Astrocyte (in vitro differentiated cells and primary cell): Measurements from ENCODE around the gene SOX2. TPM values are rescaled to one million over a fixed set of nuclear protein-coding genes. Genes with fewer than 3 reads are reported as not detected.

ENCODE experiments used
- DNase-seq: peaks from one replicate; pipeline ENCODE4 v3.0.0-alpha.2; 2010; ENCODE audit warnings: low read depth
- FAIRE-seq: peaks from 2 replicates; lab custom pipeline; 2011; peaks lifted over from hg19 to GRCh38; lab: Jason Lieb, UNC
- H2AFZ ChIP-seq: 2 replicates; pipeline ENCODE4 v1.6.0; 2012; ENCODE audit warnings: low read depth, low read length, inconsistent platforms
- H3K27ac ChIP-seq: 2 replicates; pipeline ENCODE4 v1.5.1; 2011; ENCODE audit warnings: low read depth, low read length, inconsistent platforms
- H3K27me3 ChIP-seq: 2 replicates; pipeline ENCODE4 v1.6.0; 2011; ENCODE audit warnings: low read length, inconsistent platforms; ENCODE audit not compliant: insufficient read depth
- H3K36me3 ChIP-seq: 2 replicates; pipeline ENCODE4 v1.5.1; 2011; ENCODE audit warnings: low read length, inconsistent platforms; ENCODE audit not compliant: insufficient read depth
- H3K4me1 ChIP-seq: 2 replicates; pipeline ENCODE4 v1.5.1; 2011; ENCODE audit warnings: low read length, inconsistent platforms; ENCODE audit not compliant: insufficient read depth
- H3K4me2 ChIP-seq: 2 replicates; pipeline ENCODE4 v1.6.0; 2012; ENCODE audit warnings: low read length, inconsistent platforms
- H3K4me3 ChIP-seq: 2 replicates; pipeline ENCODE4 v1.5.1; 2011; ENCODE audit warnings: low read depth, mild to moderate bottlenecking, low read length, inconsistent platforms; ENCODE audit not compliant: insufficient read depth
- H3K79me2 ChIP-seq: 2 replicates; pipeline ENCODE4 v1.6.0; 2012; ENCODE audit warnings: mild to moderate bottlenecking, low read length, inconsistent platforms; ENCODE audit not compliant: insufficient read depth
- H3K9ac ChIP-seq: 2 replicates; pipeline ENCODE4 v1.6.0; 2012; ENCODE audit warnings: mild to moderate bottlenecking, low read length, inconsistent platforms
- H3K9me3 ChIP-seq: 2 replicates; pipeline ENCODE4 v1.5.1; 2012; ENCODE audit warnings: low read depth, mild to moderate bottlenecking, low read length, inconsistent platforms; ENCODE audit not compliant: insufficient read depth
- H4K20me1 ChIP-seq: 2 replicates; pipeline ENCODE4 v1.6.0; 2012; ENCODE audit warnings: low read length, inconsistent platforms; ENCODE audit not compliant: insufficient read depth
- H3K27ac Mint-ChIP-seq: one replicate; pipeline ENCODE4 v1.8.0; 2021; ENCODE audit warnings: mild to moderate bottlenecking, mixed read lengths; ENCODE audit not compliant: unreplicated experiment
- H3K27me3 Mint-ChIP-seq: one replicate; pipeline ENCODE4 v1.8.0; 2021; ENCODE audit warnings: low read depth, mixed read lengths; ENCODE audit not compliant: unreplicated experiment
- H3K36me3 Mint-ChIP-seq: one replicate; pipeline ENCODE4 v1.8.0; 2021; ENCODE audit warnings: low read depth, mixed read lengths; ENCODE audit not compliant: unreplicated experiment
- H3K4me1 Mint-ChIP-seq: one replicate; pipeline ENCODE4 v1.8.0; 2021; ENCODE audit warnings: low read depth, mixed read lengths; ENCODE audit not compliant: unreplicated experiment
- H3K4me3 Mint-ChIP-seq: one replicate; pipeline ENCODE4 v1.8.0; 2021; ENCODE audit warnings: mild to moderate bottlenecking, moderate library complexity, mixed read lengths; ENCODE audit not compliant: unreplicated experiment
- H3K9me3 Mint-ChIP-seq: one replicate; pipeline ENCODE4 v1.8.0; 2021; ENCODE audit warnings: mild to moderate bottlenecking, mixed read lengths; ENCODE audit not compliant: unreplicated experiment
- EZH2 ChIP-seq: IDR thresholded peaks from 2 replicates; pipeline ENCODE4 v1.6.1; 2012; ENCODE audit warnings: mild to moderate bottlenecking, low read length, inconsistent platforms; ENCODE audit not compliant: insufficient read depth
- total RNA-seq: library from RNA; stranded (reverse); gene quantifications from 2 replicates; pipeline ENCODE4 v1.2.1, GENCODE V29; 2021
- TF ChIP-seq, protein P1 (sequence below): IDR thresholded peaks from 2 replicates; pipeline ENCODE4 v1.5.1; 2011; ENCODE audit warnings: low read depth, mild to moderate bottlenecking, inconsistent platforms, low read length, moderate library complexity; ENCODE audit not compliant: insufficient read depth

The SOX2 gene
- total RNA-seq, 1 donor from 2014 or later = 6.5 TPM

- peak overlapping the region; percentile 78 for H2AFZ ChIP-seq
- no peak for FAIRE-seq
- no peaks in the 10 kb centered on the region for H3K36me3 Mint-ChIP-seq
These were observed 991 bp downstream of the SOX2 start for GRCh38 chr3:181712553-181713279.

DNA sequence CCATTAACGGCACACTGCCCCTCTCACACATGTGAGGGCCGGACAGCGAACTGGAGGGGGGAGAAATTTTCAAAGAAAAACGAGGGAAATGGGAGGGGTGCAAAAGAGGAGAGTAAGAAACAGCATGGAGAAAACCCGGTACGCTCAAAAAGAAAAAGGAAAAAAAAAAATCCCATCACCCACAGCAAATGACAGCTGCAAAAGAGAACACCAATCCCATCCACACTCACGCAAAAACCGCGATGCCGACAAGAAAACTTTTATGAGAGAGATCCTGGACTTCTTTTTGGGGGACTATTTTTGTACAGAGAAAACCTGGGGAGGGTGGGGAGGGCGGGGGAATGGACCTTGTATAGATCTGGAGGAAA, 1.5 kb downstream of the SOX2 start:
- Mint-ChIP-seq H3K4me1 (peaks cover 20% of the 10 kb centered on the region), H3K9me3 (no peaks in the 10 kb centered on the region), H3K27me3 (no peaks in the 10 kb centered on the region), H3K27ac (peak overlapping the region; percentile 56), H3K36me3 (no peaks in the 10 kb centered on the region), H3K4me3 (peak overlapping the region; percentile 87)
- peak overlapping the region; percentile 78 for H3K9ac ChIP-seq
- H3K27ac ChIP-seq = peak overlapping the region; percentile 21
- H3K4me2 ChIP-seq = peak overlapping the region; percentile 93
- TF ChIP-seq, protein P1, sequence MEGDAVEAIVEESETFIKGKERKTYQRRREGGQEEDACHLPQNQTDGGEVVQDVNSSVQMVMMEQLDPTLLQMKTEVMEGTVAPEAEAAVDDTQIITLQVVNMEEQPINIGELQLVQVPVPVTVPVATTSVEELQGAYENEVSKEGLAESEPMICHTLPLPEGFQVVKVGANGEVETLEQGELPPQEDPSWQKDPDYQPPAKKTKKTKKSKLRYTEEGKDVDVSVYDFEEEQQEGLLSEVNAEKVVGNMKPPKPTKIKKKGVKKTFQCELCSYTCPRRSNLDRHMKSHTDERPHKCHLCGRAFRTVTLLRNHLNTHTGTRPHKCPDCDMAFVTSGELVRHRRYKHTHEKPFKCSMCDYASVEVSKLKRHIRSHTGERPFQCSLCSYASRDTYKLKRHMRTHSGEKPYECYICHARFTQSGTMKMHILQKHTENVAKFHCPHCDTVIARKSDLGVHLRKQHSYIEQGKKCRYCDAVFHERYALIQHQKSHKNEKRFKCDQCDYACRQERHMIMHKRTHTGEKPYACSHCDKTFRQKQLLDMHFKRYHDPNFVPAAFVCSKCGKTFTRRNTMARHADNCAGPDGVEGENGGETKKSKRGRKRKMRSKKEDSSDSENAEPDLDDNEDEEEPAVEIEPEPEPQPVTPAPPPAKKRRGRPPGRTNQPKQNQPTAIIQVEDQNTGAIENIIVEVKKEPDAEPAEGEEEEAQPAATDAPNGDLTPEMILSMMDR = no peak
- no peak for TF ChIP-seq EZH2
- H3K36me3 ChIP-seq = no peaks in the 10 kb centered on the region
- peaks cover 55% of the 10 kb centered on the region for H3K79me2 ChIP-seq
- H3K27me3 ChIP-seq = peaks cover 40% of the 10 kb centered on the region
- peak overlapping the region; percentile 67 for H3K4me3 ChIP-seq
- H3K4me1 ChIP-seq = peaks cover 17% of the 10 kb centered on the region
- no peak for FAIRE-seq
- no peaks in the 10 kb centered on the region for H3K9me3 ChIP-seq
- H2AFZ ChIP-seq = peak overlapping the region; percentile 78
- H4K20me1 ChIP-seq = no peaks in the 10 kb centered on the region
- DNase-seq = peak; percentile 23

More at GRCh38 chr3:181712553-181713279, 991 bp downstream of the SOX2 start:
- peaks cover 19% of the 10 kb centered on the region for H3K4me1 Mint-ChIP-seq
- Histone ChIP-seq H3K9me3 (no peaks in the 10 kb centered on the region), H4K20me1 (no peaks in the 10 kb centered on the region), H3K36me3 (no peaks in the 10 kb centered on the region), H3K4me2 (peak overlapping the region; percentile 93), H3K4me3 (peak overlapping the region; percentile 67), H3K4me1 (peaks cover 15% of the 10 kb centered on the region), H3K79me2 (peaks cover 50% of the 10 kb centered on the region), H3K9ac (peak overlapping the region; percentile 78), H3K27ac (peak overlapping the region; percentile 21), H3K27me3 (peaks cover 45% of the 10 kb centered on the region)
- peak; percentile 64 for DNase-seq
- peak overlapping the region; percentile 94 for H3K27ac Mint-ChIP-seq
- H3K9me3 Mint-ChIP-seq = no peaks in the 10 kb centered on the region
- H3K4me3 Mint-ChIP-seq = peak overlapping the region; percentile 87
- no peaks in the 10 kb centered on the region for H3K27me3 Mint-ChIP-seq
- TF ChIP-seq EZH2 = peak; percentile 77
- TF ChIP-seq, protein P1 = no peak
